Heart left ventricle (tissue), 16 donors: Measurements from ENCODE around the gene PCP4L1. TPM values are rescaled to one million over a fixed set of nuclear protein-coding genes. Genes with fewer than 3 reads are reported as not detected.

Experiments
- ATAC-seq, 4 donors: fragments of 200-7000 bp; cut with Tn5 transposase; one replicate each; pipeline ENCODE4 v1.9.1; 2020 to 2022; ENCODE audit warnings: moderate library complexity in 4 of 4, mild to moderate bottlenecking in 3 of 4, moderate number of reproducible peaks in 1 of 4
- DNase-seq, 5 donors: peaks; one replicate each; pipeline ENCODE4 v3.0.0-alpha.2; 2020
- H3K27ac ChIP-seq, 12 donors: fragments of 200-600 bp; sonication (generic) in 4 of 12; one replicate each; pipeline versions ENCODE4 v1.5.0 to v1.8.0; 2016 to 2022; ENCODE audit warnings: mild to moderate bottlenecking in 2 of 12
- H3K27me3 ChIP-seq, 9 donors: fragments of 200-600 bp; sonication (generic) in 2 of 9; one replicate each; pipeline versions ENCODE4 v1.5.1 to v1.8.0; 2016 to 2022; ENCODE audit warnings: mild to moderate bottlenecking in 3 of 9
- H3K36me3 ChIP-seq, 9 donors: fragments of 200-600 bp; sonication (generic) in 2 of 9; one replicate each; pipeline versions ENCODE4 v1.5.0 to v1.8.0; 2018 to 2022; ENCODE audit warnings: mild to moderate bottlenecking in 2 of 9
- H3K4me1 ChIP-seq, 12 donors: fragments of 200-600 bp; sonication (generic) in 4 of 12; one replicate each; pipeline versions ENCODE4 v1.5.0 to v1.8.0; 2016 to 2022; ENCODE audit warnings: mild to moderate bottlenecking in 3 of 12
- H3K4me3 ChIP-seq, 12 donors: fragments of 200-600 bp; sonication (generic) in 4 of 12; one replicate each; pipeline versions ENCODE4 v1.5.0 to v1.8.0; 2017 to 2022; ENCODE audit warnings: mild to moderate bottlenecking in 9 of 12, moderate library complexity in 4 of 12
- H3K9me3 ChIP-seq, 12 donors: fragments of 200-600 bp; sonication (generic) in 4 of 12; one replicate each; pipeline versions ENCODE4 v1.5.0 to v1.8.0; 2016 to 2022; ENCODE audit warnings: mild to moderate bottlenecking in 1 of 12
- POLR2A ChIP-seq, 2 donors: fragments of 450-650 bp; IDR thresholded peaks; one replicate each; pipeline ENCODE4 v1.6.1; 2017; ENCODE audit warnings: antibody characterized with exemption in 2 of 2, mild to moderate bottlenecking in 2 of 2, moderate library complexity in 2 of 2
- whole genome bisulfite sequencing, 4 donors: extraction: QIAGEN DNeasy Blood & Tissue Kit in 2 of 4; methylation state at CpG; one replicate each; pipeline versions ENCODE4 v1.1.5 to v1.1.7; 2013 to 2018; 5-methylcytosine and 5-hydroxymethylcytosine counted together
- intact Hi-C, 10 donors: fragments of 100-400 bp; cut with DNase I; formaldehyde crosslinking; loops; one replicate each; pipeline versions ENCODE4 v1.11.1 to v1.14.2; 2022
- polyA plus RNA-seq, 2 donors: library from polyadenylated mRNA; stranded (reverse); fragments of 200-250 nt; gene quantifications; one replicate each; pipeline ENCODE4 v1.2.3, GENCODE V29; 2013
- total RNA-seq, 9 donors: library from RNA; depleted of rRNA in 2 of 9; stranded (reverse); fragments of >200 nt in 2 of 9; fragmentation: NEBNext Ultra II Directional in 3 of 9; extraction: Animal tissue kit (Norgen Biotek cat#: 25700) in 3 of 9; gene quantifications; one replicate each; pipeline versions ENCODE4 v1.1.0 to v1.2.4, GENCODE V29; 2016 to 2023
- TF ChIP-seq, protein P1 (sequence below), 12 donors: fragments of 200-600 bp; sonication (generic) in 4 of 12; IDR thresholded peaks; one replicate each; pipeline versions ENCODE4 v1.5.0 to v1.8.0; 2018 to 2022; ENCODE audit warnings: antibody characterized with exemption in 12 of 12, mild to moderate bottlenecking in 5 of 12
- donor health status: ischemic (EF 13 %, LVEDD 7.1; RV severe dilation, severe dysfunction).
- donor health status: healthy with polysubstance abuse.
- donor health status: DM: no; HTN: yes; CAD: no.
- donor health status: DM: no; HTN: no; CAD: no.
- donor health status: ischemic (EF 25% LVEDD 6.9; RV normal size, moderate dysfunction).
- donor health status: ischemic (EF 25% LVEDD 5.7; RV mildly dilated, moderate dysfunction).
- donor health status: healthy.
- donor health status: DM: yes; HTN: yes; CAD: no.
- donor health status: ischemic (EF 35%, LVEDD 5.7; RV mildly dilated, moderate dysfunction).
- donor health status: nonischemic (EF 11% LVEDD 7.7; RV severe dilation, severe dysfunction).
- donor health status: DM: yes; HTN: yes; CAD: no.
- donor health status: PGD.
- donor health status: ischemic (EF 29% LVEDD 5.4; RV normal size, mild dysfunction).
- donor health status: nonischemic (EF 23%, LVEDD 6.1; RV moderate dilation, normal function).

Gene PCP4L1
- total and polyA plus RNA-seq, 11 donors: 0.19 to 0.62 (median 0.46) TPM; not detected in 1

DNA sequence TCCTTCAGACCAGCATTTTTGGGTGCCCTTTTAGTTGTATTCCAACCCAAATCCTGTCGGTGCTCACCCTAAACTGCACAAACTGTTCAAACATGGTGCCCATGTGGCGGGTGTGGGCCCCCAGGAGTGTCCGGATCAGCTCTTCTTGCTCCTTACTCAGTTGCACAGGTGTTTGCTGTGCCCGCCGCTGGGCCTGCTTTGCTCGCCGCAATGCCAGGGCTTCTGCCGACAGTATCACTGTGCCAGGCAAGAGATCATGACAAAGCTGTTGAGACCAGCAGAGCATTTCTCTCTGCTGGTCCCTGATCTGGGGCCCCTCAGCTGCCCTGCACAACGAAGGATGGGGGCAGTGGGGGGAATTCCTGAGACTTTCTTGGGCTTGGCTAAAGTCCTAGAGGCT, 25.4 kb upstream of the PCP4L1 start:
- DNase-seq (no peak), ATAC-seq (no peak)
- no peaks in the 10 kb centered on the region for H3K9me3 ChIP-seq
- no peak overlapping the region for H3K27ac ChIP-seq
- peaks cover 0 to 5% (median 0%) of the 10 kb centered on the region in 12 donors for H3K4me1 ChIP-seq
- H3K4me3 ChIP-seq: no peak overlapping the region
- no peak for TF ChIP-seq POLR2A (IDR thresholded peaks at IDR 0.05)
- TF ChIP-seq, protein P1, sequence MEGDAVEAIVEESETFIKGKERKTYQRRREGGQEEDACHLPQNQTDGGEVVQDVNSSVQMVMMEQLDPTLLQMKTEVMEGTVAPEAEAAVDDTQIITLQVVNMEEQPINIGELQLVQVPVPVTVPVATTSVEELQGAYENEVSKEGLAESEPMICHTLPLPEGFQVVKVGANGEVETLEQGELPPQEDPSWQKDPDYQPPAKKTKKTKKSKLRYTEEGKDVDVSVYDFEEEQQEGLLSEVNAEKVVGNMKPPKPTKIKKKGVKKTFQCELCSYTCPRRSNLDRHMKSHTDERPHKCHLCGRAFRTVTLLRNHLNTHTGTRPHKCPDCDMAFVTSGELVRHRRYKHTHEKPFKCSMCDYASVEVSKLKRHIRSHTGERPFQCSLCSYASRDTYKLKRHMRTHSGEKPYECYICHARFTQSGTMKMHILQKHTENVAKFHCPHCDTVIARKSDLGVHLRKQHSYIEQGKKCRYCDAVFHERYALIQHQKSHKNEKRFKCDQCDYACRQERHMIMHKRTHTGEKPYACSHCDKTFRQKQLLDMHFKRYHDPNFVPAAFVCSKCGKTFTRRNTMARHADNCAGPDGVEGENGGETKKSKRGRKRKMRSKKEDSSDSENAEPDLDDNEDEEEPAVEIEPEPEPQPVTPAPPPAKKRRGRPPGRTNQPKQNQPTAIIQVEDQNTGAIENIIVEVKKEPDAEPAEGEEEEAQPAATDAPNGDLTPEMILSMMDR (IDR thresholded peaks at IDR 0.05): no peak
- intact Hi-C loops: loop anchor here in 1 of 10 donors (5.0 kb wide), 1 partner anchor 139 kb away; no protein-coding TSS in a partner anchor
- no peaks in the 10 kb centered on the region for H3K27me3 ChIP-seq
- 73 to 86% (median 84%) methylated on average over 4 to 9 of the region's 9 CpGs for WGBS, 4 donors
- peaks cover 0 to 31% (median 27%) of the 10 kb centered on the region in 9 donors for H3K36me3 ChIP-seq

DNA sequence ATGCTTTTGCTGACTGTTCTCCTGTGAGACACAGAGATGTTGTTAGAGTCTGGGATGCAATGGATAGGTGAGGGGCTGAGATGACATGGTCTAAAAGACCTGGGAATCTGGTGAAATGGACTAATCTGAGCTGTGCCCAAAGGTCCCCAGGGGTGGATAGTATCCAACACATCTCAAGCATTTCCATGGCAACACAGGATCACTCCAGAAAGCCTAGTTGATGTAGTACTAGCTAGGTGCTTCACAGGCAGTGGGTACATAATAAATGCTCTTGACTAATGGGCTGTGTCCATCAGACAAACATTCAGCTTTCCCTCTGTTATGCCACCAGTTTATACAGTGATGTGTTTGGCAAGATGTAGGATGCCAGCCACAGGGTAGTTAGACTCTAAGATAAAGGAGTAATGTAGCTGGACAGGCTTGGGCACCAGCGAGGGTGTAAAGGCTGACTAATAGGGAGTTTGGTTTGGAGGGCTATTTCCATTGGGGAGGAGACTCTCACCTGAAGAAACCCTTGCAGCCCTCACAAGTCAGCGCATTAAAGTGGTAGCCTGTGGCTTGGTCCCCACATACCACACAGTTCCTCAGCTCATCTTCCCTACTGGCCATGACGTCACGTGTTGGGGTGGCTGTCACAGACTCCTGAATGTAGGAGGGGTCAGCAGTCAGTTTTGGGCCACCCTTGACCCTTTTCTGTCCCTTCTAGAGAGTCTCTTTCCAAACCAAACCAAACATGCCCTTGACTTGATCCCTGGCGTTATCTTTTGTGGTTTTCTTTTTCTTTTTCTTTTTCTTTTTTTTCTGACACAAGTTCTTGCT, 22.4 kb upstream of the PCP4L1 start:
- TF ChIP-seq, protein P1 (IDR thresholded peaks at IDR 0.05): no peak
- no peak for TF ChIP-seq POLR2A (IDR thresholded peaks at IDR 0.05)
- no peak overlapping the region for H3K27ac ChIP-seq
- H3K9me3 ChIP-seq: no peaks in the 10 kb centered on the region
- peak in 1 of 4 donors; percentile 24 for ATAC-seq
- WGBS, 4 donors: 84 to 87% (median 86%) methylated on average over 5 of the region's 5 CpGs
- intact Hi-C loops: no loop called here
- DNase-seq: no peak
- H3K4me1 ChIP-seq: no peaks in the 10 kb centered on the region
- no peak overlapping the region for H3K4me3 ChIP-seq
- no peaks in the 10 kb centered on the region for H3K27me3 ChIP-seq
- peaks cover 0 to under 1% (median 0%) of the 10 kb centered on the region in 9 donors for H3K36me3 ChIP-seq

DNA sequence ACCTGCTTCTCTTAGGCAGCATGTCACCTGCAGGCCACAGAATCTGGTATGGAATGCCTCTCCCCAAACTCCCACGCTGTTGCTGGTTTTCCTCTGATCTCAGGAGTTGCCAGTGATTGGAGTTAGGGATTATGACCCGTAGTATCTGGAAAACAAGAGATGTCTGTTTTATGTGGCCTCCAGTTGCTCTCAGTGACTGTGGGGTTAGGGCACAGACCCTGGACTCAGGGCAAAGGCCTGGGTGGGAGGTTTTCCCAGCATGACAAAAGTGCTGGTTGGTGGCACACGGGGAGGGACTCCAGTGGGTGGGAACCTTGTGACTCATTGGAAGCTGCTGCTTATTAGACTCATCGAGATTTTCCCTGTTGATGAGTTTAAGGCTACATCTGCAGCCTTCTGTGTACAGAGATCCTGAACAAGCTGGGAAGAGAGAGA, 20.5 kb upstream of the PCP4L1 start, which contains the start of gene NR1I3:
NR1I3 (minus strand) TSS at position 165 of the 435 bp plus-strand sequence. CDS start 1,638 bp downstream, outside the sequence.
- H3K4me1 ChIP-seq: no peaks in the 10 kb centered on the region
- DNase-seq (no peak), ATAC-seq (no peak)
- 62 to 75% (median 70%) methylated on average over 3 to 4 of the region's 4 CpGs for WGBS, 4 donors
- H3K27me3 ChIP-seq: no peaks in the 10 kb centered on the region
- H3K4me3 ChIP-seq: no peak within 1 kb of the TSS
- no peak within 1 kb of the TSS for H3K27ac ChIP-seq
- no peaks in the 10 kb centered on the region for H3K9me3 ChIP-seq
- intact Hi-C loops: no loop called here
- no peaks in the 10 kb centered on the region for H3K36me3 ChIP-seq
- TF ChIP-seq POLR2A (IDR thresholded peaks at IDR 0.05): no peak
- TF ChIP-seq, protein P1 (IDR thresholded peaks at IDR 0.05): no peak

DNA sequence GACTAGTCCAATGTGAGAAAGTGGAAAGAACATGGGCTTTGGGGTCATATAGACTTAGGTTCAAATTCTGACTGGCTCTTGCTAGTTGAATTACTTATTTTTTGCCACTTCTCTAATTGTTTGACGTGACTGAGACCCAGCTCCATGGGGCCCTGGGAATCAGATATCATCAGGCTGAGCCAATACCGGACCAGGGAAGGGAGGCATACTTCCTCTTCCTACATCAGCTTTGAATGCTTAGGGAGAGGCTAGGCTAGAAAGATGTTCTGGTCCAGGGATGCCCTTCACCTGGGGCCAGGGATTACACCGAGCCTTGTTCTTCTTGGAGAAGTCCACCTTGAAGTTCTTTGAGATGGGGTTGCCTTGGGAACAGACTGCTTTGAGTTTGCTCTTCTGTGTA, 16.9 kb upstream of the PCP4L1 start:
- no peak for TF ChIP-seq POLR2A (IDR thresholded peaks at IDR 0.05)
- TF ChIP-seq, protein P1 (IDR thresholded peaks at IDR 0.05): no peak
- intact Hi-C loops: no loop called here
- ATAC-seq (no peak), DNase-seq (no peak)
- no peak overlapping the region for H3K27ac ChIP-seq
- no peak overlapping the region for H3K4me3 ChIP-seq
- H3K36me3 ChIP-seq: no peaks in the 10 kb centered on the region
- H3K4me1 ChIP-seq: no peaks in the 10 kb centered on the region
- H3K9me3 ChIP-seq: no peaks in the 10 kb centered on the region
- WGBS, 4 donors: 63 to 84% (median 68%) methylated on average over 3 of the region's 3 CpGs
- H3K27me3 ChIP-seq: no peaks in the 10 kb centered on the region
